ENCODE results near the gene PHF21B. TPM values are rescaled to one million over a fixed set of nuclear protein-coding genes. Genes with fewer than 3 reads are reported as not detected.

PHF21B gene
- total and polyA plus RNA-seq, 2 donors (not counting 3 experiments of a cell fraction or from before 2014, with no cell fraction given), result not detected

DNA sequence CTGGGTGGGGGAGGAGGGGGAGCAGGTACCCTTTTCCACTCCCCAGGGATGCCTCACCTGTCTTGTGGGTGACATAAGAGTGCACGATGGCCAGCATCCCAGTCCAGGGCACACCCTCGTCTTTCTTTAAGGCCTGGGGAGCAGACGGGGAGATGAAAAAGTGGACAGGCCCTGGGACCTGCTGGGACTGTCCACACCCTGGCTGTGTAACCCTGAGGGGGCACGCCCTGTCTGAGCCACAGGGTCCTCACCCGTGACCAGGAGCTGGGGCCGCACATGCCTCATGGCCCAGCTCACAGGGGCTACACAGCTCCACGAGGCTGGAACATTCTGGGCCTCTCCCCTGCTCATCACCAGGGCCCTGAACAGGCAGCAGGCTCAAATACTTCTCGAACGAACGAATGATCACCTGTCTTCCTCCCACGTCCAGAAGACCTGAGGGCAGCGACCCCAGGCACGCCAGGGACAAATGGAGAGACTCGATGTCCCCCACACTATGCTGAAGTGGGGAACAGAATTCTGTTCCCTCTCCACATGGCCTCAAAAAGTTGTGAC, 123.9 kb downstream of the PHF21B start:
- Histone ChIP-seq H3K79me2 (ENCODE audit: control insufficient read depth, insufficient read depth, low read length) (no peaks in the 10 kb centered on the region), H3K9me3 (replicated peaks; ENCODE audit: control insufficient read depth, insufficient read depth, low read length) (peaks cover 3% of the 10 kb centered on the region), H3K9ac (replicated peaks; ENCODE audit: extremely low read depth, insufficient read depth, low read length) (no peak overlapping the region), H3K4me3 (replicated peaks in 1 of 3; ENCODE audit: insufficient read depth in 1 of 3, low read depth in 1 of 3, low read length in 3 of 3) (no peak overlapping the region), H2AFZ (ENCODE audit: low read depth, low read length) (no peak overlapping the region), H3K27me3 (ENCODE audit: control insufficient read depth in 2 of 2, insufficient read depth in 2 of 2, low read length in 2 of 2) (no peaks in the 10 kb centered on the region), H3K9me1 (replicated peaks; ENCODE audit: control insufficient read depth, extremely low read depth, insufficient read depth, low read length) (no peaks in the 10 kb centered on the region), H3K36me3 (ENCODE audit: control insufficient read depth in 2 of 2, extremely low read depth in 1 of 2, insufficient read depth in 2 of 2, low read length in 2 of 2) (no peaks in the 10 kb centered on the region), H4K20me1 (replicated peaks; ENCODE audit: control insufficient read depth, extremely low read depth, insufficient read depth, low read length) (no peaks in the 10 kb centered on the region), H3K27ac (ENCODE audit: insufficient read depth, low read depth, low read length) (no peak overlapping the region), H3K4me1 (ENCODE audit: control insufficient read depth, extremely low read depth, insufficient read depth, low read length) (no peaks in the 10 kb centered on the region), H3K4me2 (ENCODE audit: insufficient read depth, low read length) (no peak overlapping the region)
- intact Hi-C loops (cut with micrococcal nuclease), result no loop called here
- DNase-seq (ENCODE audit: low read depth, low spot score), result no peak
- ChIA-PET CTCF (no interaction called here), POLR2A (no interaction called here)
- no peak for TF ChIP-seq EZH2 (IDR thresholded peaks at IDR 0.05; ENCODE audit: borderline replicate concordance, low read depth, low read length, severe bottlenecking)
- no peak for TF ChIP-seq POLR2A (IDR thresholded peaks at IDR 0.05; ENCODE audit: low read depth, low read length)
- TF ChIP-seq POLR2AphosphoS5 (IDR thresholded peaks at IDR 0.05; ENCODE audit: insufficient read depth, low read depth, low read length), result no peak
- TF ChIP-seq GATA2 (IDR thresholded peaks at IDR 0.05; ENCODE audit: insufficient read depth, insufficient read length, low read depth, low read length), result no peak
- TF ChIP-seq MYC (IDR thresholded peaks at IDR 0.05; ENCODE audit: low read depth, low read length), result no peak
- TF ChIP-seq FOS (IDR thresholded peaks at IDR 0.05; ENCODE audit: borderline replicate concordance, insufficient read depth, low read length), result no peak
- TF ChIP-seq, protein P1, sequence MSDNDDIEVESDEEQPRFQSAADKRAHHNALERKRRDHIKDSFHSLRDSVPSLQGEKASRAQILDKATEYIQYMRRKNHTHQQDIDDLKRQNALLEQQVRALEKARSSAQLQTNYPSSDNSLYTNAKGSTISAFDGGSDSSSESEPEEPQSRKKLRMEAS (IDR thresholded peaks at IDR 0.05; ENCODE audit: insufficient read depth, insufficient read length), result no peak
- TF ChIP-seq, protein P2, sequence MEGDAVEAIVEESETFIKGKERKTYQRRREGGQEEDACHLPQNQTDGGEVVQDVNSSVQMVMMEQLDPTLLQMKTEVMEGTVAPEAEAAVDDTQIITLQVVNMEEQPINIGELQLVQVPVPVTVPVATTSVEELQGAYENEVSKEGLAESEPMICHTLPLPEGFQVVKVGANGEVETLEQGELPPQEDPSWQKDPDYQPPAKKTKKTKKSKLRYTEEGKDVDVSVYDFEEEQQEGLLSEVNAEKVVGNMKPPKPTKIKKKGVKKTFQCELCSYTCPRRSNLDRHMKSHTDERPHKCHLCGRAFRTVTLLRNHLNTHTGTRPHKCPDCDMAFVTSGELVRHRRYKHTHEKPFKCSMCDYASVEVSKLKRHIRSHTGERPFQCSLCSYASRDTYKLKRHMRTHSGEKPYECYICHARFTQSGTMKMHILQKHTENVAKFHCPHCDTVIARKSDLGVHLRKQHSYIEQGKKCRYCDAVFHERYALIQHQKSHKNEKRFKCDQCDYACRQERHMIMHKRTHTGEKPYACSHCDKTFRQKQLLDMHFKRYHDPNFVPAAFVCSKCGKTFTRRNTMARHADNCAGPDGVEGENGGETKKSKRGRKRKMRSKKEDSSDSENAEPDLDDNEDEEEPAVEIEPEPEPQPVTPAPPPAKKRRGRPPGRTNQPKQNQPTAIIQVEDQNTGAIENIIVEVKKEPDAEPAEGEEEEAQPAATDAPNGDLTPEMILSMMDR (IDR thresholded peaks at IDR 0.05; ENCODE audit: extremely low read depth in 1 of 2, insufficient read depth in 1 of 2, low read depth in 1 of 2, low read length in 2 of 2), result no peak
- no peak for TF ChIP-seq JUN (IDR thresholded peaks at IDR 0.05; ENCODE audit: borderline replicate concordance, insufficient read depth, insufficient read length, low read depth)
- dilution Hi-C loops (cut with MboI; ENCODE audit: extremely low pct_ligation_motif_present, low sequenced_read_pairs), result no loop called here
- no peak for FAIRE-seq
- no TSS peak for BruUV-seq (replicated peaks)
